ENCODE measurements around the gene ADORA1.

ADORA1 gene

DNA sequence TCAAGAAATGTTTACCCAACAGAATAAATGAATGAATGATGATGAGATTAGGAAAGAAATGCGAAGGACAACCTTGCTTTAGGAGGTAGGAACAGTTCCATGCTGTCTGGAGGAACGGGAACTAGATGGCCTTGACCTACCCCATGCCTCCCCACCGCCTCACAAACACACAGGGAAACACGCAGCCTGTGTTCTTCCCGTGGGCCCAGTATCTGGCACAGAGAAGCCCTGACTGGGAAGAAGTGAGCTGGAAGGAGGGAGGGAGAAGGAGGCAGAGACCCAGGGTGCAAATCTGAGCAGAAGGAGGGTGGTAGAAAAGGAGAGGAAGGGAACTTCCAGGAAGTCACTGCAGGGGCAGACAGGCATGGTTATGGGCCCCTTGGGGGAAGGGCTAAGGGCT, 3.5 kb upstream of the ADORA1 start:
- DNase-seq = no peak

DNA sequence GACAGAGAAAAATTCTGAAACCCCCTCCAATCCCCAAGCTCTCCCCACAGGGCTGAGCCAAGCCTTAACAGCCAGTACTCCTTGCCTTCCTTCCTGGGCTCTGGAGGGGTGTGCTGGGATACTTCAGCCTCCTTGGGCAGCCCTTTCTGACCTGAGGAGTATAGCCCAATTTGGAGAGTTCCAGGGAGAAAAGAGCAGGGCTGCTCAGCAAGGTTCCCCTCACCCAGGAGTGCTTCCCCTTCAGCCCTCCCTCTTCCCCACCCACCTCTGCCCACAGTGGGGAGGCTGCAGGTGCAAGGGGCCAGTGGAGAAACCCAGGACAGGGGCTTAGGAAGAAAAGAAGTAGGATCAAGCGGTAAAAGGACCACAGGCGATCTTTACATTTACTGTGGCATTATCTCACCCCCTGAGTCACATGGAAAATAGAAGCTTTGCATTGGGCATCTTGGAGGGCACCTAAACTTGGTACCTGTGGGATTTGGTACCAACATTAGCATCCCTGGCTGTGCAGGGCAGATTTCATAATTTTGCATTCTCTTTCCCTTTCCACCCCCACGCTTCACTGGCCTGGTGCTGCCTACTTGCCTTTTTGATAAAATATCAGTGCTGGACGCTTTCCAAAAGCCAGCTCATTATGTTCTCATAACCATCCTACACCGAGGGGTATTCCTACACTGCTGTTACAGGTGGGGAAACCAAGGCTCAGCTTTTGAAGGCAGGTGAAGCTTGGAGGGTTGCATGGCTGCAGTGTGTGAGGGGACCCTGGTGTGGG, 2.8 kb upstream of the ADORA1 start:
- DNase-seq = no peak

DNA sequence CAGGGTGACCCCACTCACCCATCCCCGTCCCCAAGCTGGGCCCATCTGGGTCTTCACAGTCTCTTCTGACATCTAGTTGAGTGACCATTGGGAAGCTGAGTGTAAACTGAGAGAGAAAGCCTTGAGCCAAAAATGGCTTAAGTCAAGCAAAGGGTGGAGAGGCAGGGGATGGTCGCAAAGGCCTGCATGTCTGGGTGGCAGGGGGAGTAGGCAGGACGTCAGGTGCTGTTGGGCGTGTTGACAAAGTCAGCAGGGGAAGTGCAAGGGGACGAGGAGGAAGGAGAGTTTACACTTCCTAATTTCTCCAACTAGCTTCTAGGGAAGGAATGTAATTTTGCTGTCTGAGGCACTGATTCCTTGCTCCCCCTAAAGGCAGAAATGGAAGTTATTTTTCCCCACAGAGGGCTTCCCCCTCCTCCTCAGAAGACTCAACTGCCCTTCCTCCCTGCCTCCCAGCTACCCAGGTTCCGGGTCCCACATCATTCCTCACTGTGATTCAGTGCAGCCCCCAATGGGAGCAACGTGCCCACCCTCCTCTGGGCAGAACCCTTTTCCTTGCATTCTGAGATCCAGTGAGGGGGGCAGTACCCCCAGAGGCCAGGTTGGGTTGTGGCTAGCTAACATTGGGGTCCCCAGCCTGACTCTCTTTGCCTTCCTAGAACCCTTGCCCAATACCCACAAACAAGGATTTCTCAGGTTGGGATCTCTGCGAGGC, 1.2 kb upstream of the ADORA1 start:
- no peak for DNase-seq

DNA sequence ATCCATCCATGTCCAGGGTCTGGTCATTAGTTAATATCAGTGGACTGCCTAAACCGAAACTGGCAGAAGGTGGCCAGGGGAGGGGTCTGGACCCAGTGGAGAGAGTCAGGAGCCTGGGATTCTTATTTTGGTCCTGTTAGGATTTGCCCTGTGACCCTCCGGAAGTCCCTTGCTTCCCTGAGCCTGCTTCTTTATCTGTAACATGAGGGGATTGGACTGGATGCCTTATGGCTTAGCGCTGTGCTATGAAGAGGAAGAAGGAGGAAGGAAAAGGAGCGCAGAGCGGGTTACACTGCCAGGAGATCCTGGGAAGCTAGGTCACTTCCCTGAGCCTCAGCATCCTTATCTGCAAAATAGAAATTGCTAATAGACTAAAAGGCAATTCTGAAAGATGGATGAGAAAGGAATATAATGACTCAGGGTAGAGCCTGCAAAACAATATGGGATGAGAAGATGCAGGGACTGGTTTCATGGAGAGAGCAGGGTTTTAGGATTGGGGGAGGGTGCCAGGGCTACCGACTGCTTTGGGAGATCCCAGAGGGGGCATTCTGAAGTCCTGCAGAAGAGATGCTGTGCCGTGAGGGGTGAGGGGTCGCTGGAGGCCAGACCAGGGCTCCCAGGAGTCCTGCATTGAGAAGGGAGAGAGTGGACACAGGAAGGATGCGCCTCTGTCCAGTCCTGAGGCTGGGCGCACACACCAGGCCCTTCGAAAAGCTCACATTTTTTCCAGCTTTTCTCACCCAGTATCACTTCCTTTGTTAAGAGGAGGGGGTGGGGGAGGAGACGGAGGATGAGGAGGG, 460 bp upstream of the ADORA1 start:
- no peak for DNase-seq

DNA sequence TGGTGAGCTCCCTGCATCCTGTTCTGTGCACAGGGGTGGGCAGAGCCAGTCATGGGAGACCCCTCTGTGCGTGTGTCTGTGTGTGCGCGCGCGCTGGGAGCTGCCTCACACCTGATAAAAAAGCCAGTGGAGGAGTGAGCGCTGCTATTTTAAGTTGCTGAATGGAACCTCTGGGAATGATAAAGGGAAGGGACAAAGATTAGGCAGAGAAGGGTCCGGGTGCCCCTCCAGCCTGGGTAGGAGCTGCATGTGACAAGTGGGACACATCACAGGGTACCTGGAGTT, 847 bp downstream of the ADORA1 start:
- DNase-seq = no peak

DNA sequence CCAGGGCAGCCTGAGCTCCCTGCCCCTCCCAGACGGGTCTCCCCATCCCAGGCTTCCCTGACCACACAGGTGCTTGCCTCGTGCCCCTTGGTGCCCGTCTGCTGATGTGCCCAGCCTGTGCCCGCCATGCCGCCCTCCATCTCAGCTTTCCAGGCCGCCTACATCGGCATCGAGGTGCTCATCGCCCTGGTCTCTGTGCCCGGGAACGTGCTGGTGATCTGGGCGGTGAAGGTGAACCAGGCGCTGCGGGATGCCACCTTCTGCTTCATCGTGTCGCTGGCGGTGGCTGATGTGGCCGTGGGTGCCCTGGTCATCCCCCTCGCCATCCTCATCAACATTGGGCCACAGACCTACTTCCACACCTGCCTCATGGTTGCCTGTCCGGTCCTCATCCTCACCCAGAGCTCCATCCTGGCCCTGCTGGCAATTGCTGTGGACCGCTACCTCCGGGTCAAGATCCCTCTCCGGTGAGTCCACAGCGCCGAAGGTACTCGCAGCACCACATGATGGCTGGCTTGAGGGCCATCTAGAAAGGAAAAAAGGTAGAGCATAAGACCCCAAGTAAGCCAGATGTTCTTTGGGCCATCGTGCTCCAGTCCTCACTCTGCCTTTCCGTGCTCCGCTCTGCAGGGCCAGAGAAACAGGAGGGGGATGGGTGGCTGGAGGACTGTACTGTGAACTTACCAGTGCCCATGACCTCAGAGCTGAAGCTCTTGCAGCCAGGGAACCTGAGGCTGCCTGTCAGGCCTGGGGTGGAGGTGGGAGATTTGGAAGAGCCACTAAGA, 1.4 kb downstream of the ADORA1 start:
- no peak for DNase-seq

DNA sequence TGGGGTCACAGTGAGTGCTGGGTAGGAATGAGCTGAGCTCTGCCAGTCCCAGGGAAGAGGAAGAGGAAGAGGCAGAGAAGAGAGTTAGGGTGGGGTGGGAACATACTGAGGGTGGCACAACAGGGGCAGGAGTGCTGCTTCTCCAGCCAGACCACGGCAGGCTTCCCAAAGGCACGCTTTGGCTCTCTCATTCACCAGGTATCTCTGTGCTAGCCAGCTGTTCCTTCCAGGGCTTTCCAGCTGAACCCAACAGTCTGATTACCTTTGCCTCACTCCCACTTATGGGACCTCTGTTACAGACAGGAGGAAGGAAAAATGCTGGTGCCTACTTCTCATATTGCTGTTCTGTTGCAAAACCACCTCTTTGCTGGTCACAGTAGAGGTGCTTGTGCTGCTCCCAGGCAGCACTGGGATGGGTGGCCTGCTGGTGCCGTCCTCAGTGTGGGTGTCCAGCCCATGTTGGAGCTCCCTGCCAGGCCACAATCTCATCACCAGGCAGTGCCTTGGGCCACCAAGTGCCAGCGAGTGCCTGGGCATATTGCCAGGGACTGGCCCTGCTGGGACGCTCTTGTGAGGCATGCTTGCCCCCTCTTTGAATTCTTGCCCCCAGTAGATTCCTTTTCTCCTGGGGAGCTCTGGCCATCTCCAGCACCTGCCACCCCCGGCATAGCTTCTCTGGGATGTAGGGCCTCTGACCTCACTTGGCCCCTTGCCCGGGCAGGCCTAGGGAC, 2.1 kb downstream of the ADORA1 start:
- DNase-seq = no peak

DNA sequence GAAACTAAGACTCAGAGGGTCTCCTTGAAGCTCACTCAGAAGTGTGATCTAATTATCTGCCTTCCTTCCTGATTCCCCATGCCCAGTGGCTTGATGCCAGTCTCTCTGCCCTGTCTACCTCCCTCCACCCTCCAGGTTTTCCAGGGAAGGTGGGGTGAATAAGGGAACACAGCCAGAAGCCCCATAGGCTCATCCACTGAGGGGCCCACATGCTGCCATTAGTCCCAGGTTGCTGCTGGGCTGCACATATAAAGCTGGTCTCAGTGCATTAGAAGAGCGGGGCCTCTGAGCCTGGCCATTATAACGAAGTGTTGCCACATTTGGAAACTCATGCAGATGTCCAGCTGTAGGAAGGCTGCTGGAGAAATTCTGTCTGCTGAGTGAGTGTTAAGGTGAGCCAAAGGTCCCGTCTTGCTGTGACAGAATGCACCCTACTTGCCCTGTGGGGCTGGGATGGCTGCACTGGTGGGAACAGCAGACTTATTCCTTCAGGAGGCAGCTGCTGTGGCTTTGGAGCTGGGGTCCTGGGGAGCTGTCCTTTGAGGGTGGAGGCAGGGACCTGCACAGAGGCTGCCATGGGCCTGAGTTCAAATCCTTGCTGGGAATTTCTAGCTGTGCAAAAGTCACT, 2.9 kb downstream of the ADORA1 start:
- DNase-seq = no peak

DNA sequence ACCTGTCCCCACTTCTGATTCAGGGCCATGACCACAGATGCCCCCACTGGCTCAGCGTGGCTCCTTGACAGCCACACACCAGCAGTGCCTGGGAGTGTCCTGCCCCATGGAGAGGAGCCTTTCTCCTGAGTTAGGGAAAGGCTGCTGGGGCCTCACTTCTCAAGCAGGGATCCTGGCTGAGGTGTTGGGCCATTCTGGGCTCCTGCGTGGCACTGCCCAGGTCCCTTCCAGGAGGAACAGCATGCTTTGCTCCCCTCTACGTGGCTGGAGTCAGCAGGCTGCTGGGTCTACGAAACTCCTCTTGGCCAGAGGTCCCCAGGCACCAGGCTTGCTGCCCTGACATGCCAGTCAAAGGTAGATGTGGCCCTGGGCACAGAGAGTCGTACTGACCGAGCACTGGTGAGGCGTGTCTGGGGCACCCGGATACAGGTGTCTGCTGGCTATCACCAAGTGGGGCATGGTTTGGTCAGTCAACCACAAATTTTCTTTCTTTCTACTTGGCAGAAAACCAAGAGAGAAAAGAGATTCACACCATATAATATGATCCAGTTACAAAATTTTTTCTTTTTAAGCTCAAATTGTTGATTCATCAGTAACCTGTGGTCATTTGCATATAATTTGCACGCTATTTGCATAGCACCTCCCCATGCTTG, 4.1 kb downstream of the ADORA1 start:
- no peak for DNase-seq

DNA sequence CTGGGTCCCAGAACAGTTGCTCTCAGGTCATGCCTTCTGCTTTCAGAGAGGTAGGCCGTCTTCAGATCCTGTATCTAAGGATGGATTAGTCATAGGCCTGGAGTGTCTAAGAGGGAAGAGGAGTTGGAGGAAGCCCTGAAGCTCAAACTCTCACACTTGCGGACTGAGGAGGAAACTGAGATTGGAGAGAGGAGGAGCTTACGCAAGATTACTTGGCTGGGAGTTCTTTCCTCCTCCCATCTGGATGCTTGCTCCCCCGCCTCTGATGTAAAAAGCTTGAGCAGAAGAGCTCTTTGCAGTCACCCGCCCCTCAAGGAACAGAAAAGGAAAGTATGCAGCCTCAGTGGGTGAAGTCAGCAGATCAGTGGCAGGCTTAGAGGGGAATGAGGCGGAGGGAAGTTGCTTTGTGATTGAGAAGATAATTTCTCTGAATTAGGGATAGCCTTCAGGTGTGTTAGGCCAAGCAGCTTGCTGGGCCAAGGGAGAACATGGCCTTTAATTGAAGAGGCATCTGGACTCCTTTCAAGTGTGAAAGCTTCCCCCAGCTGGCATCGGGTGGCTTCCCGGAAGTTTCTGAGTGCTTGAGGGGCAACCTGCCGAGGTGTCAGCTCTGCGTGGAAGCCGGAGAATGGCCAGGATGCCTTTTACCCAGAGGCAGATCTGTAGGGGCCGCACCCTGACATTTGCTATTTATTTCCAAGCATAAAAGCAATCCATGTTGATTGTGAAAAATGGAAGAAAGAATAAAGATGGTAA, 6.6 kb downstream of the ADORA1 start:
- no peak for DNase-seq

DNA sequence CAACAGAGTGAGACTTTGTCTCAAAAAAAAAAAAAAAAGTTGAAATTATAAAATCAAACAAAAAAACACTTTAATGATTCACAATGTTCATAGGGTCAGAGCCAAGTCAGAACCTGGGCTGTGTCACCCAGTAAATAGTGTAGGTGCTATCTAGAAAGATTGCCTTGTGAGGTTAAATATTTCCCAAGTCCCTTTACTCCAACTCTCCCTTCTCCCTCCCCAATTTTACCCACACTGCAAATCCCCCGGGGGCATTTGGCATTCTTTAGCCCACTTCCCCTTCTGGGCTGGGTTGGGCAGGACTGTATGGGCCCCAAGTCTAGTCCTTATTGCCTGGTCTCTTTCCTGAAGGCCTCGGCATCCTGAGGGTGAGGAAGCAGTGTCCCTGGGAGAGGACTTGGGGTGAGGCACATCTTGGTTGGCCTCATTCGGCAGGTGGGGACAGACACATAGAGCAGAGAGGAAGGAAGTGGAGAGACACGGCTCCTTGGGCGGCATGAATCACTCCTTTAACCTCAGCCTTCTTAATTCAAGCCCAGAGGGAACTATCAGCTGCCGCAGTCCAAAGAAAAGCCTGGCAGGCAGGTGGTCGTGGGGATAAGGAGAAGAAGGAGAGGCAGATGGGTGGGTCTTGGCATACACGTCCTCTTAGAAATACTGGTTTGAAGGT, 8.2 kb downstream of the ADORA1 start:
- DNase-seq = no peak

DNA sequence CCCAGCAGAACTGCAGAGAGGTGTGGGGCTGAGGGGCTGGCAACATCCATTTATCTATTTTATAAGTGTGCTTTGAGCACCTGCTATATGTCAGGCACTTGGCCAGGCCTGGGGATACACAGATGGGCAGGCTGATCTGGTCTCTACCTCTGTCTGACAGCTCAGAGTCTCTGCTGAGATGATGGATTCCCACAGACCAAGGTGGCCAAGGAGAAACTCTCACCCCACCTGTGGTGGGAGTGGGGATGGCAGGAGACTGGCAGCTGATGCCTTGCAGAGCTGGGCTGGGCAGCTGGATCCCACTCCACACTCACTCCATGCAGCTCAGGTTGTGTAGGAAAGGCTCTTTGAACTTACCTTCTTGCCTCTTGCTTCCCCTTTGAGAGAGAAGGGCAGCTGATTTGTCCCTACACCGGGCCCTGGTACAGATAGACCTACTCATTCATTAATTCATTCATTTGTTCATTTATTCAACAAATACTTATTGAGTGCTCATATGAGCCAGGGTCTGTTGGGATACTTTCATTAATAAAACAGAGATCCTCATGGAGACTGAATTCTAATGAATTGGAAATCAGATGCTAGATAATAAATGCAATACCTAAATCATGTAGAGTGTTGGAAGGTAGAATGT, 9.0 kb downstream of the ADORA1 start:
- DNase-seq = no peak

DNA sequence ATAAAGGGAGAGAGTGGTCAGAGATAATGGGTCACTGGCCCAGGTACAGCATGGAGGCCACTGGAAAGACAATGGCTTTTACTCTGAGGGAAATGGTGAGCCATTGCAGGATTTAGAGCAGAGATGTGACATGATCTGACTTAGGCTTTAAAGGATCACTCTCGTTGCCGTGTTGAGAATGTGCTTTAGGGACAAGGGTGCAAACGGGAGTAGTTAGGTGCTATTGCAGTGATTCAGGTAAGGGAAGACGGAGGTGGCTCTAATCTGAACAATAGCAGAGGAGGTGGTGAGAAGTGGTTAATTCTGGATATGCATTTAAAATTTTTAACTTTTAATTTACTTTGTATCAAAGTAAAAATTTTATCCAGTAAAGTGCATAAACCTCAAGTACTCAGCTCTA, 9.8 kb downstream of the ADORA1 start:
- no peak for DNase-seq

DNA sequence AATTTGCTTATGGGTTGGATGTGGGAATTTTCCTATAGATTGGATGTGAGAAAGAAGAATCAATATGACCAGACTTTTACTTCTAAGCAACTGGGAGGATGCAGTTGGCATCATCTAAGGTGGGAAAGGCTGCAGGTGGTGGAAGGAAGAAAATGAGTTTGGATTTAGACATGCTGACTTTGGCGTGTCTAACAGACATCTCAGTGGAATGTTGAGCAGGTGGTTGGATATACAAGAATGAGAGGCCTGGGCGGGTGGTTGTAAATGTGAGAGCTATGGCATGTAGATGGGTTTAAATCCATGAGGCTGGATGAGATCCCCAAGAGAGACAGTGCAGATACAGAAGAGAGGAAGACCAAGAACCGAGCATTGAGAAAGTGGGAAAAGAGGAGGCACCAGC, 10.5 kb downstream of the ADORA1 start:
- DNase-seq = no peak

DNA sequence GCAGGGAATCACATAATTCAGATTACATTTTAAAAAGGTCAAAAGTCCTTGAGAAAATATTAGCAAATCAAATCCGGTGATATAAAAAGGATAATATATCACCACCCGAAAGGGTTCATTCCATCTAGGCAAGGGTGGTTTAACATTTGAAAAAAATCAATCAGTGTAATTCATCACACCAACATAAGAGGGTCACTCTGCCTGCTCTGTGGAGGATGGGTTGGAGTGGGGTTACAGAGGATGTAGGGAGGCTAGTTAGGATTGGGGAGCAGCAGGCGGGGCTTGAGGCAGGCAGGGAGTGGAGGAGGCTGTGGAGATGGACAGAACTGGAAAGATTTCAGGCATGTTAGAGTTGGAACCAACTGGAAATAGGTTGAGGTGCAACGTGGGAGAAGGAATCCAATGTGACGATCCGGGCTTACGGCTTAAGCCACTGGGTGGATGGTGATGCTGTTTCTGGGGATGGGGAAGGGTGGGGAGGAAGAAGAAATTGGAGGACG, 12.5 kb downstream of the ADORA1 start:
- no peak for DNase-seq

DNA sequence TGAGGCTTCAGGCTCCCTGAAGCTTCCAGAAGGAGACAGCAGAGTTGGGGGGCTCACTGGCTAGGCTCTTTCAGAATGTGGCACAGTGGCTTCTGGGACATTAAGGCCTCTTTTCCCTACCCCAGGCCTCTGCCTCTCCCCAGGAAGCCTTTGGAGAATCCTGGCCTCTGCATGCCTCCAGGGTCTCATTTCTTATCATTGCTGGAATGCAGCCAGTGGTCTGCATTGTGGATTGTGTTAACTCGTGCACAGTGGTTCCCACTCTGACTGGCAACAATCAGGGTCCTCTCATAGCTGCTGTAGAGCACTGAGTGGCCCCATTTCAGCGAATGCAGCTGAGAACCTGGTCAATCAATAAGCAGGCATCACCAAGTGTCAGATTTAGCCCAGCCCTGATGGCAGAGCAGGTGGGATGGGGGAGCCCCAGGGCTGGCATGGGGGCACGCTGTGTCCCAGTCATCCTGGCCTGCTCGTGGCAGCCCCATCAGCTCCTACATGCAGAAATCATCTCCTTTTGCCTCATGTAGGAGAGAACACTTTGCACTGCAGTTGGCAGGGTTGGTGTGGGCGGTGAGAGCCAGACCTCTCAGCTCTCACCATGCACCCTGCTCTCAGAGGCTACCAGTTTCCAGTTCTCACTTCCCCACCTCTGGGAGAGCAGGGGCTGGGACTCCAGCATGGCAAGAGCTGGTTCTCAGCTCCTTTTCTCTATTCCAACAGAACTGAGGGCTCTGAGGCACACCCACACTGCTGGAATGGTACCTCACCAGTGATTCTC, 13.4 kb downstream of the ADORA1 start:
- no peak for DNase-seq

DNA sequence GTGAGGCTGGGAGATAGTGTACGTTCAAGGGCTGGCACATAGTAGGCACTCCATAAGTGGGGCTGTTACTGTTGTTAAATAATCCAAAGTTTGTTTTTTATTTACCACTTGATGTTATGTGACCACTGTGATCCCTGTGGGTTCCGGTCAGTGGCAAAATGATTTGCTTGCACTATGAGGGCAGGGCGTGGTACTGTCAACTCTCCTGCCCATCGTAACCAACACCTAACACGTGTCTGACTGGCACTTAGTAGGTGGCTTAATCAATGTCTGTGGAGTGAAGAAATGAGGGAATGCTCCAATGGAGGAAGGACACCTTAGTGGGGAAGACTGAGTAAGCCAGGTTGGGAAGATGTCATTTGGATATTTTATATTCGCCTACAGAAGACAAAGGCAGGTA, 14.6 kb downstream of the ADORA1 start:
- no peak for DNase-seq

DNA sequence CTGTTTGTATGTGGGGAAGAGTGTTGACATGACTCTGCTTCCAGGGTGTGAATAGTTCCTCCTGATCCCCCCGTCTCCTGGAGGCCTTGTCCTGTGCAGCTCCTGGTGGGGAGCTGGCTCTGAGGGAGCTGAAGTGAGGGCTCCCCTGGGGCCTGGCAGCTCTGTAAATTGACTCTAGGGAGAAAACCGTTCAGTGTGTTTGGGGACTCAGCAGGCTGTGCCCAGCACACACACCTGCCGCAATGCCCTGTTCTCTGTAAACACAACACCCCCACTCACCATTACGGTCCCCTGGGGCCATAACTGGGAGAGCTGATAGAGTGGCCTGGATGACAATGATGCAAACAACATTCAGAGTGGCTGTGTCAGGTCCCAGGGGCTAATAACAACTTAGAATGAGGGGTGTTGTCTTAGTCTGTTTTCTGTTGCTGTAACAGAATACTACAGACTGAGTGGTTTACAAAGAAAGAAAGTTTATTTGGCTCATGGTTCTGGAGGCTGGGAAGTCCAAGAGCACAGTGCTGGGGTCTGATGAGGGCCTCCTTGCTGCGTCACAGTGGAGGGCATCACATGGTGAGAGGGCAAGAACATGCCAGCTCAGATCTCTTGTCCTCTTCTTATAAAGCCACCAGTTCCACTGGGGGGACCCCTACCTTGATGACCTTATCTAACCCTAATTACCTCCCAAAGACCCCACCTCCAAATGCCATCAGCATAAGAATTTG, 15.3 kb downstream of the ADORA1 start:
- DNase-seq = peak; percentile 61

All from NCI-H774 (cell line).